OCI-LY3 (cell line): ENCODE data around the gene CDH3.

Experiments
- H2AFZ ChIP-seq: fragments of 200-600, 300-600 bp; shearing (Covaris generic); 2 replicates; pipeline ENCODE4 v1.6.0; 2014; ENCODE audit warnings: antibody characterized with exemption, low read depth, low read length
- H3K27ac ChIP-seq: fragments of 200-600, 300-600 bp; sonication (generic); 2 replicates; pipeline ENCODE4 v1.5.1; 2014; ENCODE audit warnings: mild to moderate bottlenecking, low read length, moderate library complexity, mixed read lengths
- H3K27me3 ChIP-seq: fragments of 200-600, 300-600 bp; sonication (generic); 2 replicates; pipeline ENCODE4 v1.6.1; 2014; ENCODE audit warnings: low read depth, low read length, mixed read lengths
- H3K36me3 ChIP-seq: fragments of 200-600, 300-600 bp; sonication (generic); replicated peaks from 2 replicates; pipeline ENCODE3; 2014; ENCODE audit warnings: low read depth, low read length, mixed read lengths
- H3K4me1 ChIP-seq: fragments of 300-600, 200-600 bp; sonication (generic); 2 replicates; pipeline ENCODE4 v1.6.1; 2014; ENCODE audit warnings: low read length, mixed read lengths
- H3K4me2 ChIP-seq: fragments of 200-600, 300-600 bp; sonication (generic); 2 replicates; pipeline ENCODE4 v1.6.1; 2014; ENCODE audit warnings: low read length, mixed read lengths
- H3K4me3 ChIP-seq: fragments of 300-600, 200-600 bp; sonication (generic); 2 replicates; pipeline ENCODE4 v1.5.1; 2014; ENCODE audit warnings: antibody characterized with exemption, mild to moderate bottlenecking, low read length, moderate library complexity
- H3K79me2 ChIP-seq: fragments of 300-600, 200-600 bp; shearing (Covaris generic); 2 replicates; pipeline ENCODE4 v1.6.1; 2014; ENCODE audit warnings: mild to moderate bottlenecking, low read length, mixed read lengths
- H3K9ac ChIP-seq: fragments of 300-600, 200-600 bp; shearing (Covaris generic); 2 replicates; pipeline ENCODE4 v1.6.0; 2014; ENCODE audit warnings: mild to moderate bottlenecking, low read length, moderate library complexity
- H3K9me3 ChIP-seq: fragments of 200-600, 300-600 bp; shearing (Covaris generic); 2 replicates; pipeline ENCODE4 v1.6.1; 2014; ENCODE audit warnings: low read length, mixed read lengths; ENCODE audit not compliant: insufficient read depth
- H4K20me1 ChIP-seq: fragments of 200-600, 300-600 bp; sonication (generic); 2 replicates; pipeline ENCODE4 v1.6.1; 2016; ENCODE audit warnings: low read length, mixed read lengths; ENCODE audit not compliant: insufficient read depth
- EZH2phosphoT487 ChIP-seq: fragments of 200-600 bp; shearing (Covaris generic); IDR thresholded peaks from 2 replicates; pipeline ENCODE4 v1.6.1; 2018; ENCODE audit warnings: antibody characterized with exemption, mixed run types, low read depth
- TF ChIP-seq, protein P1 (sequence below): fragments of 200-600, 300-600 bp; sonication (generic); IDR thresholded peaks from 2 replicates; pipeline ENCODE4 v1.5.1; 2014; ENCODE audit warnings: antibody characterized with exemption, low read length, low read depth

The CDH3 gene

DNA sequence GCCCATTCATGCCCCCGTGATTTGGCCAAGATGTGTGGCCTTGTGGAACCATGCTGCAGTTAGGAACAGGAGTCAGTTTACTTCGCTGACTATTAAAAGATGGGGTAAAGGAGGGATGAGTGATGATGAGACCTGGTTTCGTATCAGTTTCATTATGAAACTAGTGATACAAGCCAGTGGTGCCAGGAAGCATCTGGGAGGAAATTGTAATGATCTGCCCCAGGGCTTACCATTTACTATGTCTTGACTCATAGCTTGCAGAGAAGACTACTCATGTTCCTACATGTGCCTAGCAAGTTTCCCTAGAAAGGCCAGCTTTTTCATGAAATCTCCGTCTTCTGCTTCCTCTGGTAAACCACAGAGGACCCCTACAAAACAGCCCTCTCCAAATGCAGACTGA is 23.2 kb downstream of the CDH3 start:
- H3K36me3 ChIP-seq = no peaks in the 10 kb centered on the region
- peaks cover 21% of the 10 kb centered on the region for H3K4me1 ChIP-seq
- no peaks in the 10 kb centered on the region for H3K27me3 ChIP-seq
- peak overlapping the region; percentile 65 for H3K27ac ChIP-seq
- peak overlapping the region; percentile 39 for H3K4me2 ChIP-seq
- H2AFZ ChIP-seq = peak overlapping the region; percentile 21; the same call in 1 of the 2 replicates
- H3K9me3 ChIP-seq = no peaks in the 10 kb centered on the region
- TF ChIP-seq EZH2phosphoT487 = no peak
- TF ChIP-seq, protein P1, sequence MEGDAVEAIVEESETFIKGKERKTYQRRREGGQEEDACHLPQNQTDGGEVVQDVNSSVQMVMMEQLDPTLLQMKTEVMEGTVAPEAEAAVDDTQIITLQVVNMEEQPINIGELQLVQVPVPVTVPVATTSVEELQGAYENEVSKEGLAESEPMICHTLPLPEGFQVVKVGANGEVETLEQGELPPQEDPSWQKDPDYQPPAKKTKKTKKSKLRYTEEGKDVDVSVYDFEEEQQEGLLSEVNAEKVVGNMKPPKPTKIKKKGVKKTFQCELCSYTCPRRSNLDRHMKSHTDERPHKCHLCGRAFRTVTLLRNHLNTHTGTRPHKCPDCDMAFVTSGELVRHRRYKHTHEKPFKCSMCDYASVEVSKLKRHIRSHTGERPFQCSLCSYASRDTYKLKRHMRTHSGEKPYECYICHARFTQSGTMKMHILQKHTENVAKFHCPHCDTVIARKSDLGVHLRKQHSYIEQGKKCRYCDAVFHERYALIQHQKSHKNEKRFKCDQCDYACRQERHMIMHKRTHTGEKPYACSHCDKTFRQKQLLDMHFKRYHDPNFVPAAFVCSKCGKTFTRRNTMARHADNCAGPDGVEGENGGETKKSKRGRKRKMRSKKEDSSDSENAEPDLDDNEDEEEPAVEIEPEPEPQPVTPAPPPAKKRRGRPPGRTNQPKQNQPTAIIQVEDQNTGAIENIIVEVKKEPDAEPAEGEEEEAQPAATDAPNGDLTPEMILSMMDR = no peak
- H3K9ac ChIP-seq = no peak overlapping the region; the same call in 1 of the 2 replicates
- H3K79me2 ChIP-seq = no peaks in the 10 kb centered on the region
- H4K20me1 ChIP-seq = no peaks in the 10 kb centered on the region
- peak overlapping the region; percentile 6 for H3K4me3 ChIP-seq

DNA sequence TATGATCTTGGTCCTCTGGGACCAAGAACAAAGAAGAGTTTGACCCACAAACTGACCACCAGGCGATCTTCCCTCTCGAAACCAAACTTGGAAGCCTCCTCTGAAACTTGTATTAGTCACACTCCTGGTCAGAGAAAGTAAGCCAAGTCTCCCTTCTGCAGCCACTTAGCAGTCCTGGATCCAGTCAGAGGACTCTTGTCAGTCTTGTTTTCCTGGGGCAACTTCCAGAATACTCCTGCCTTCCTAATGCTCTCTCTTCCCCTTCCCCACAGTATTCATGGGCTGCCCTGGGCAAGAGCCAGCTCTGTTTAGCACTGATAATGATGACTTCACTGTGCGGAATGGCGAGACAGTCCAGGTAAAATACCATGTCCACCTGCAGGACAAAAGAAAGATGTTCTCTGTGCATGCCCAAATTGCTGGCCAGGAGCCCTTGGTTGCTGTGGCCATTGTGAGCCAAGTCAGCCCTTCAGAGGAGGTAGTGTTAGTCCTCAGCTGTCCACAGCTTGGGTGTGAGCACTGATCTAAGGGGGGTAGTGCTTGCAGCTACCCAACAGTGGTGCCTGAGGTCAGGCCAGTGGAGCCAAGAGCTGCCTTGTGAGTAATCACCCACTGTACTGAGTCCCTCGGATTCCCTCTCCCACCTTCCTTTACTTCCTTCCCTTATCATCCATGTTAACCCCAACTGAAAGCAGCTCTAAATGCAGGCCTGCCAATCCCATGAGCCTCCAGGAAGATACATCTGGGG is 31.2 kb downstream of the CDH3 start:
- Histone ChIP-seq H2AFZ (no peak overlapping the region), H3K27me3 (no peaks in the 10 kb centered on the region), H3K9me3 (no peaks in the 10 kb centered on the region), H3K4me2 (no peak overlapping the region), H3K79me2 (no peaks in the 10 kb centered on the region), H3K36me3 (no peaks in the 10 kb centered on the region), H3K4me1 (no peaks in the 10 kb centered on the region), H4K20me1 (no peaks in the 10 kb centered on the region), H3K9ac (no peak overlapping the region), H3K4me3 (no peak overlapping the region), H3K27ac (no peak overlapping the region)
- no peak for TF ChIP-seq EZH2phosphoT487
- TF ChIP-seq, protein P1 = no peak

DNA sequence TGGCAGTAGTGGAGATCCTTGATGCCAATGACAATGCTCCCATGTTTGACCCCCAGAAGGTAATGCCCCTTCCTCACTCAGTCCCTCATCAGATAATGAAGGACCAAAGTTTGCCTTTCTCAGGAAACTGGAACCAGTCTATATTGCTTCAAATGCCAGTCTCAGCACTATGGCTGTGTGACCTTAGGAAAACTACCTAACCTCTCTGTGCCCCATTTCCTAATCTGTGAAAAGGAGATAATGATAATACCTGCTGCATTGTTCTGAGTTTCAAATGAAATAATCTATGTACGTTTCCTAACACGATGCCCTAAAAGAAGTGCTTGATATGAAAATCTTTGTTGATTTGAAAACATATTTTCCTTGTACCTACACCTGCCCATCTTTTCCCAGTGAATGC is 35.9 kb downstream of the CDH3 start:
- H3K9me3 ChIP-seq = no peaks in the 10 kb centered on the region
- H2AFZ ChIP-seq = no peak overlapping the region
- no peaks in the 10 kb centered on the region for H3K36me3 ChIP-seq
- H3K4me1 ChIP-seq = no peaks in the 10 kb centered on the region
- H3K9ac ChIP-seq = no peak overlapping the region
- no peak overlapping the region for H3K4me3 ChIP-seq
- no peak for TF ChIP-seq EZH2phosphoT487
- TF ChIP-seq, protein P1 = no peak
- H3K4me2 ChIP-seq = no peak overlapping the region
- H4K20me1 ChIP-seq = no peaks in the 10 kb centered on the region
- H3K79me2 ChIP-seq = no peaks in the 10 kb centered on the region
- H3K27me3 ChIP-seq = no peaks in the 10 kb centered on the region
- no peak overlapping the region for H3K27ac ChIP-seq

DNA sequence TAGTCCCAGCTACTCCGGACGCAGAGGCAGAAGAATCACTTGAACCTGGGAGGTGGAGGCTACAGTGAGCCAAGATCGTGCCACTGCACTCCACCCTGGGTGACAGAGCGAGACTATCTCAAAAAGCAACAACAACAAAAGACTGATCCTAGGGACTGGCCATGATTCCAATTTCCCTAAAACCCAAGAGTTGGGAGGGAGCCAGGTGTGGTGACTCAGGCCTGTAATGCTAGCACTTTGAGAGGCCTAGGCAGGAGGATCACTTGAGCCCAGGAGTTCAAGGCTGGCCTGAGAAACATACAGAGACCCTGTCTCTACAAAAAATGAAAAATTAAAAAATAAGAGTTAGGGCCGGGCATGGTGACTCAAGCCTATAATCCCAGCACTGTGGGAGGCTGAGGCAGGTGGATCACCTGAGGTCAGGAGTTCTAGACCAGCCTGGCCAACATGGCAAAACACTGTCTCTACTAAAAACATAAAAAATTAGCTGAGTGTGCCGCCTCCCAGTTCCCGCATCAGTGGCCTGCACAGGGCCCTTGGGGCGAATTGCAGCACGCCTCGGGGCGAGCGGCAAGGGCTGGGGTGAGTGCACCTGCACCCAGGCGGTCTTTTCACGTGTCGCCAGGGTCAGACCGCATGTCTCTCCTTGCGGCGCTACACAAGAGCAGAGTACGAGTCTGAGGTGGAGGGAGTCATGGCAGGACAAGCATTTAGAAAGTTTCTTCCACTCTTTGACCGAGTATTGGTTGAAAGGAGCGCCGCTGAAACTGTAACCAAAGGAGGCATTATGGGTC is 40.8 kb downstream of the CDH3 start:
- H2AFZ ChIP-seq = no peak overlapping the region
- TF ChIP-seq, protein P1 = no peak
- no peak for TF ChIP-seq EZH2phosphoT487
- H4K20me1 ChIP-seq = no peaks in the 10 kb centered on the region
- no peaks in the 10 kb centered on the region for H3K36me3 ChIP-seq
- H3K27ac ChIP-seq = no peak overlapping the region
- no peaks in the 10 kb centered on the region for H3K27me3 ChIP-seq
- no peak overlapping the region for H3K9ac ChIP-seq
- H3K79me2 ChIP-seq = no peaks in the 10 kb centered on the region
- no peaks in the 10 kb centered on the region for H3K9me3 ChIP-seq
- no peak overlapping the region for H3K4me3 ChIP-seq
- no peak overlapping the region for H3K4me2 ChIP-seq
- H3K4me1 ChIP-seq = no peaks in the 10 kb centered on the region
